Tibial nerve (tissue), 4 donors: ENCODE data around the gene KCNJ6. TPM values are rescaled to one million over a fixed set of nuclear protein-coding genes. Genes with fewer than 3 reads are reported as not detected.

Experiments used
- DNase-seq, 2 donors: peaks; one replicate each; pipeline ENCODE4 v3.0.0-alpha.2; 2019; ENCODE audit warnings: low spot score in 2 of 2
- H3K27ac ChIP-seq, 4 donors: fragments of 200-600 bp; sonication (generic) in 3 of 4; one replicate each; pipeline ENCODE4 v1.5.1; 2017 to 2019; ENCODE audit warnings: mild to moderate bottlenecking in 1 of 4
- H3K27me3 ChIP-seq, 2 donors: fragments of 200-600 bp; sonication (generic) in 1 of 2; one replicate each; pipeline versions ENCODE4 v1.5.1 to v1.6.0; 2017 to 2019
- H3K36me3 ChIP-seq, 3 donors: fragments of 200-600 bp; sonication (generic); one replicate each; pipeline ENCODE4 v1.5.1; 2018 to 2019
- H3K4me1 ChIP-seq, 4 donors: fragments of 200-600 bp; sonication (generic) in 3 of 4; one replicate each; pipeline ENCODE4 v1.5.1; 2017 to 2019
- H3K4me3 ChIP-seq, 4 donors: fragments of 200-600 bp; sonication (generic) in 3 of 4; one replicate each; pipeline ENCODE4 v1.5.1; 2017 to 2019; ENCODE audit warnings: mild to moderate bottlenecking in 1 of 4, moderate library complexity in 1 of 4
- H3K9me3 ChIP-seq, 4 donors: fragments of 200-600 bp; sonication (generic) in 3 of 4; one replicate each; pipeline ENCODE4 v1.5.1; 2017 to 2019
- CTCF ChIP-seq, 5 experiments: fragments of 200-600 bp in 3 of 5; fragments of 450-650 bp in 2 of 5; sonication (generic) in 3 of 5; IDR thresholded peaks; one replicate each; pipeline ENCODE4 v1.5.1; 2016 to 2019; ENCODE audit warnings: antibody characterized with exemption in 5 of 5, mild to moderate bottlenecking in 3 of 5, moderate library complexity in 2 of 5
- EP300 ChIP-seq, 2 donors: sonication (generic); formaldehyde crosslinking; IDR thresholded peaks; one replicate each; pipeline ENCODE4 v1.6.1; 2017; ENCODE audit warnings: antibody characterized with exemption in 2 of 2, mild to moderate bottlenecking in 1 of 2
- POLR2A ChIP-seq, 2 donors: fragments of 450-650 bp; IDR thresholded peaks; one replicate each; pipeline ENCODE4 v1.6.1; 2017; ENCODE audit warnings: antibody characterized with exemption in 2 of 2, mild to moderate bottlenecking in 2 of 2, moderate library complexity in 2 of 2
- WGBS, 2 donors: methylation state at CpG; one replicate each; pipeline ENCODE4 v1.1.5; 2018; 5-methylcytosine and 5-hydroxymethylcytosine counted together
- total RNA-seq, 4 donors: library from RNA; depleted of rRNA; stranded (reverse); fragments of >200 nt; gene quantifications; one replicate each; pipeline ENCODE4 v1.1.0, GENCODE V29; 2016

KCNJ6 gene
- total RNA-seq, 4 donors from 2014 or later = not detected

- Histone ChIP-seq H3K27me3 (no peaks in the 10 kb centered on the region), H3K9me3 (peaks cover 0 to 31% (median 0%) of the 10 kb centered on the region in 4 donors), H3K27ac (no peak overlapping the region), H3K36me3 (no peaks in the 10 kb centered on the region), H3K4me1 (no peaks in the 10 kb centered on the region), H3K4me3 (no peak overlapping the region)
- 66% methylated on average over 7 of the region's 7 CpGs for WGBS, 2 donors
- TF ChIP-seq CTCF (IDR thresholded peaks at IDR 0.05) = no peak
- no peak for TF ChIP-seq EP300 (IDR thresholded peaks at IDR 0.05)
- TF ChIP-seq POLR2A (IDR thresholded peaks at IDR 0.05) = no peak
- no peak for DNase-seq
Observed at GRCh38 chr21:37784591-37785318, 131.5 kb downstream of the KCNJ6 start.

DNA sequence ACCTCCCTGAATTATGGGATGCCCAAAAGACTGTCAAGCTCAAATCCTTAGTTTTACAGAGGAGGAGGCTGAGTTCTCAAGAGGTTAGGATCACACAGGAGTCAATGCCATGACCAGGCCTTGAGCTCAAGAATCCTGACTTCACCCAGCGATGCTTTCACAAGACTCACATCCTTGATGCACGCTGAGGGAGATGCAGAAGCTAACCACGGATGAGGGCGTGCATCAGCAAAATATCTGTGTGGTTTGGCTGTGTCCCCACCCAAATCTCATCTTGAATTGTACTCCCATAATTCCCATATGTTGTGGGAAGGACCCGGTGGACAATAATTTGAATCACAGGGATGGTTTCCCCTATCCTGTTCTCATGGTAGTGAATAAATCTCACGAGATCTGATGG, 133.2 kb downstream of the KCNJ6 start:
- no peaks in the 10 kb centered on the region for H3K36me3 ChIP-seq
- WGBS, 2 donors = 73 to 93% methylated on average over 6 of the region's 6 CpGs
- TF ChIP-seq EP300 (IDR thresholded peaks at IDR 0.05) (no peak), POLR2A (IDR thresholded peaks at IDR 0.05) (no peak), CTCF (IDR thresholded peaks at IDR 0.05) (no peak)

DNA sequence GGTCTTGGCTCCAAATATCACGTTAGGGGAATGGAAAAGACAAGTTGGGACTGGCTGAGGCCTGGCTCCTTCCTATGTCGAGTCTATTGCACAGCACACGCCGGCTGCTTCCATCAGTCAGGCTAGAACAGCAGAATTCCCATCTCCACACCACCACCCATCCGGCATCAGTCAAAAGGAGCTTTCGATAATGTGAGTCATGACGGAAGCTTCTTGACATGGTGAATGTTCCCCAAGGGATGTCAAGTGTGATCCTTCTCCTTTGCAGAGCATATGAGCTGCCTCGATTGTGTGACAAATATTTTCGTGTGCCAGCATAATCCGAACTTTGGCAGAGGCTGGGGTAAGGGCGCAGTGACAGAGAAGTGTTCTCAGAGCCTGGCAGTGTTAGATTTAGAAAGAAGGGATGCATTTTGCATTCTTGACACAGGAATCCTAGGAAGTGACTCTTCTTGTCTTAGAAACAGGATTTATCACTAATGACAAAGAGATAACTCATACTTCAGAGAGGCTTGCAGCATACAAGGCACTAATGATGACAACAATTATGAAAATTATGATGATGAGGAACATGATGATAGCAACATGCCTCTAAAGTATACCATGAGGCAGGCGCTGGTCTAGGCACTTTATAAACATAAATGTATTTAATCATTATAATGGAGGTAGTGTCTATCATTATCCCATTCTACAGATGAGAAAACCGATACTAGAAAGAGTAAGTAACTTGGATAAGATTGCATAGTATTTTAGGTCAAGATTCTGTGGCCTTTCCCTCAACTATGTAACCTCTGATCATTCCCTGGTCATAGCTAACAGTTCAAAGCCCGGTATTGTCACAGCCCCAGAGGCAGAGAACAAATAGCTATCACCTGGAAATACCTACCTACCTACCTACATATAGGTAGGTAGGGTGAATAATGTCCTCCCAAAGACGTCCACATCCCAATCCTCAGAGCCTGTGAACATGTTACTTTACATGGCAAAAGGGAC, 135.0 kb downstream of the KCNJ6 start:
- Histone ChIP-seq H3K4me3 (no peak overlapping the region), H3K9me3 (peaks cover 0 to 24% (median 0%) of the 10 kb centered on the region in 4 donors), H3K27ac (no peak overlapping the region), H3K27me3 (no peaks in the 10 kb centered on the region), H3K4me1 (no peaks in the 10 kb centered on the region), H3K36me3 (no peaks in the 10 kb centered on the region)
- no peak for TF ChIP-seq EP300 (IDR thresholded peaks at IDR 0.05)
- no peak for TF ChIP-seq CTCF (IDR thresholded peaks at IDR 0.05)
- TF ChIP-seq POLR2A (IDR thresholded peaks at IDR 0.05) = no peak
- WGBS, 2 donors = 86 to 88% methylated on average over 15 of the region's 15 CpGs
- DNase-seq = no peak

More for the DNA sequence above, 133.2 kb downstream of the KCNJ6 start:
- Histone ChIP-seq H3K4me3 (no peak overlapping the region), H3K9me3 (peaks cover 0 to 24% (median 0%) of the 10 kb centered on the region in 4 donors), H3K4me1 (no peaks in the 10 kb centered on the region), H3K27ac (no peak overlapping the region), H3K27me3 (no peaks in the 10 kb centered on the region)
- no peak for DNase-seq

DNA sequence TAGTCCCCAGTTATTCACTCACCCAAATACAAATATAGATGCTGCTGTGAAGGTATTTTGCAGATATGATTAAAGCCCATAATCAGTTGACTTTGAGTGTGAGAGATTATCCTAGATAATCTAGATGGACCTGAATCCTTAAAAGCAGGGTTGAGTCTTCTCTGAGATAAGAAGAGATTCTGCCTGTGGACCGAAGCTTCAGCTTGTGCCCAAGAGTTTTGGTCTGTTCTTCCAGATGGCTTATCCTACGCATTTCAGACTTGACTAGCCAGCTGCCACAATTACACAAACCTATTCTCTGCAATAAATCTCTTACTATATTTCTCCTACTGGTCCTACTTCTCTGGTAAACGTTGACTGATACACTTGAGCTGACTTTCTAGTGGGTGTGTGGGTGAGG, 145.1 kb downstream of the KCNJ6 start:
- Histone ChIP-seq H3K4me1 (no peaks in the 10 kb centered on the region), H3K27ac (no peak overlapping the region), H3K9me3 (peaks cover 0 to 4% (median 0%) of the 10 kb centered on the region in 4 donors), H3K36me3 (no peaks in the 10 kb centered on the region), H3K4me3 (no peak overlapping the region), H3K27me3 (no peaks in the 10 kb centered on the region)
- WGBS, 2 donors = 71 to 77% methylated on average over 3 of the region's 3 CpGs
- TF ChIP-seq EP300 (IDR thresholded peaks at IDR 0.05) (no peak), CTCF (IDR thresholded peaks at IDR 0.05) (no peak), POLR2A (IDR thresholded peaks at IDR 0.05) (no peak)
- no peak for DNase-seq
